Upper lobe of left lung (tissue), 4 donors: ENCODE measurements around the gene SMAD3.

Experiments used
- CTCF ChIP-seq, 6 experiments: fragments of 450-650 bp in 4 of 6; fragments of 200-600 bp in 2 of 6; sonication (generic) in 2 of 6; IDR thresholded peaks; one replicate each; pipeline ENCODE4 v1.5.1; 2016 to 2019; ENCODE audit warnings: antibody characterized with exemption in 6 of 6
- POLR2A ChIP-seq, 4 donors: fragments of 450-650 bp; IDR thresholded peaks; one replicate each; pipeline ENCODE4 v1.5.1; 2016 to 2017; ENCODE audit warnings: antibody characterized with exemption in 4 of 4, mild to moderate bottlenecking in 2 of 4

GRCh38 chr15:67185051-67185450, 119.6 kb downstream of the SMAD3 start:
- no peak for TF ChIP-seq CTCF (IDR thresholded peaks at IDR 0.05)
- no peak for TF ChIP-seq POLR2A (IDR thresholded peaks at IDR 0.05)
